Right ventricle myocardium superior (tissue), 1 donor: ENCODE results near the gene CREB3. TPM values are rescaled to one million over a fixed set of nuclear protein-coding genes. Genes with fewer than 3 reads are reported as not detected.
A peak's percentile ranks its signal among the peaks of the same experiment; 100 is the strongest.

ENCODE experiments used
- ATAC-seq: fragments of 200-7000 bp; cut with Tn5 transposase; one replicate; pipeline ENCODE4 v1.9.1; 2020; ENCODE audit warnings: mild to moderate bottlenecking; ENCODE audit not compliant: poor library complexity
- DNase-seq: peaks from one replicate; pipeline ENCODE4 v3.0.0-alpha.2; 2020
- intact Hi-C: fragments of 100-400 bp; cut with DNase I; formaldehyde crosslinking; loops from one replicate; pipeline ENCODE4 v1.11.2; 2022
- total RNA-seq: library from RNA; stranded (reverse); fragmentation: NEBNext Ultra II Directional; extraction: Animal tissue kit (Norgen Biotek cat#: 25700); gene quantifications from one replicate; pipeline ENCODE4 v1.2.1, GENCODE V29; 2021
- donor health status: DM: no; HTN: yes; CAD: no; lungs with severe emphysema.

CREB3 gene
- total RNA-seq, 1 donor from 2014 or later: 20.3 TPM

DNA sequence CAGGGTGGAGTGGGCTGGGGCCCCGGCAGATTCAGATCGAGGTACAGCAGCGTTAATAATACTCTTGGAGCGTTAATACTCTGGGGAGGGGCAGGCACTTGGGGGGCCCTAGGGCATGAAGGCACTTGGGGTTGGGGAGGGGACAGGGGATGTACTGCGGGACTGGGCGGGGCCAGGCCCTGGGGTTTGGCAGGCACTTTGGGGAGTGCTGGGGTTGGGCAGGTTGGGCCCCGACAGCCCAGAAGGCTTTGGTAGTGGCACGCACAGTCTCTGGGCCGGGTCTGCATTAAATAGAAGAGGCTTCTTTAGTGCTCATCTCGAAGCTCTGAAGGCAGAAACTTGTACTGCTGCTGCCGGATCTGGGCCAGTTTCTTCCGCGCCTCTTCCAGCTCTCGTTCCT is 35.0 kb upstream of the CREB3 start:
- intact Hi-C loops: loop anchor here (5.0 kb wide), 1 partner anchor 35 kb away; no protein-coding TSS in a partner anchor
- no peak for ATAC-seq
- DNase-seq: no peak

DNA sequence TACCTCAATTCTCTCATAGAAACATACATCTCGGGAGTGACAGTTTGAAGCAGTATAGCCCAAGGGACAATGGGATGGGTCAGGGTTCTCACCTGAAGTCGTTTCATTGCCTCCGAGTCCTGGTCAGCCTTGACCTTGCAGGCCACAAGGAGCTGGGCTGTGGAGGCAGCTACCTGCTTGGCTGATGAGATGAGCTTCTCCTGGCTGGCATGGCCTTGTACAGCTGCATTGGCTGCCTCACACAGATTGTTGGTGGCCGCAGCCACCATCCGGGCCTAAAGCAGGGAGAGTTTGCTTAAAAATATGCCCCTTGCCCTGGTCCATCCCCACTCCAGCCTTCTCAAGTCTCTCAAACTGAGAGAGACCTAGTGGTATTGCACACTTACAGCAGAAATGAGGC is 34.2 kb upstream of the CREB3 start:
- ATAC-seq: no peak
- DNase-seq: peak; percentile 10
- intact Hi-C loops: loop anchor here (5.0 kb wide), 1 partner anchor 36 kb away; no protein-coding TSS in a partner anchor

DNA sequence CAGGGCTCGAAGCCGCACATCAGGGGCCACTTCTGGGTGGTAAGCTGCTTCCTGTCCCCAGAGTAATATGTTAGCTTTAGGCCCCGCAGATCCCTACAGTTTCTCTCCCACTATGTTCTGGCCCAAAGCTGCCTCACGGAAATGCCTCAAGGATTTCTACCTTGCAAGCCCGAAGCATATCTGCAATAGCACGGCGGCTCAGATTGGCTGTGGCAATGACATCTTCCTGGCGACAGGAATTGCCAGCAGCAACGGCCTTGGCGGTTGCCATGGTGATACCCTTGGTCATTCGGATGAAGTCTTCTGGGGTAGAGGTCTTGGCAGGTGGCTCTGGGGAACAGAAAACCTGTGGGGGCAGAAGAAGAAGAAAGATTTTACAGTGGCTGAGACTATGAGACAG is 32.4 kb upstream of the CREB3 start:
- peak; percentile 12 for DNase-seq
- intact Hi-C loops: no loop called here
- no peak for ATAC-seq

DNA sequence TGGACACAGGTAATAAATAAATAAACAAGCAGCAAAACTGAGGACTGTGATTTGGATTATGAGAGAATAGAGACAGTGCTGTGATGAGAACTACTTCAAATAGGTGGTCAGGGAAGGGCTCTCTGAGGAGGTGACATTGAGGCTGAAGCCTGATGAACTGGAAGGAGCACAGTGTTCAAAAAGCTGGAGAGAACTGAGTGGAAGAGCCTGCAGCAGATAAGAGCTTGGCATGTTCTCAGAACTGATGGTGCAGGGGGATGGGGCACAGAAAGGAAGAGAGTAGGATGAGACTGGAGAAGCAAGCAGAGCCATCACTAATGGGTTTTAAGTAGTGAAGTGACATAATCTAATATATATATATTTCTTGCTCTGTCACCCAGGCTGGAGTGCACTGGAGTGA is 31.5 kb upstream of the CREB3 start:
- ATAC-seq (peak; percentile 62), DNase-seq (peak; percentile 13)
- intact Hi-C loops: no loop called here

DNA sequence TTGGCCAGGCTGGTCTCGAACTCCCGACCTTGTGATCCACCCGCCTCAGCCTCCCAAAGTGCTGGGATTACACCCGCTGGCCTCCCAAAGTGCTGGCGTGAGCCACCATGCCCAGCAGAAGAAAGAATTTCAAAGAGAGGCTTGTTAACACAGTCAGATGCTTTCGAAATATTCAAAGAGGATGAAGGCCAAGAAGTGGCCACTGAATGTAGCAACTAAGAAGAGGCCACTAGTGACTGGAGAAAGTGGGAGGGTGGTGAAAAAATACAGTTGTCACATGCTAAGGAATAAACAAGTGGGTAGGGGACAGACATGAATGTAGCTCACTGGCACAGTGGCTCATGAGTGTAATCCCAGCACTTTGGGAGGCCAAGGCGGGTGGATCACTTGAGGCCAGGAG is 29.8 kb upstream of the CREB3 start:
- ATAC-seq (no peak), DNase-seq (peak; percentile 35)
- intact Hi-C loops: no loop called here

DNA sequence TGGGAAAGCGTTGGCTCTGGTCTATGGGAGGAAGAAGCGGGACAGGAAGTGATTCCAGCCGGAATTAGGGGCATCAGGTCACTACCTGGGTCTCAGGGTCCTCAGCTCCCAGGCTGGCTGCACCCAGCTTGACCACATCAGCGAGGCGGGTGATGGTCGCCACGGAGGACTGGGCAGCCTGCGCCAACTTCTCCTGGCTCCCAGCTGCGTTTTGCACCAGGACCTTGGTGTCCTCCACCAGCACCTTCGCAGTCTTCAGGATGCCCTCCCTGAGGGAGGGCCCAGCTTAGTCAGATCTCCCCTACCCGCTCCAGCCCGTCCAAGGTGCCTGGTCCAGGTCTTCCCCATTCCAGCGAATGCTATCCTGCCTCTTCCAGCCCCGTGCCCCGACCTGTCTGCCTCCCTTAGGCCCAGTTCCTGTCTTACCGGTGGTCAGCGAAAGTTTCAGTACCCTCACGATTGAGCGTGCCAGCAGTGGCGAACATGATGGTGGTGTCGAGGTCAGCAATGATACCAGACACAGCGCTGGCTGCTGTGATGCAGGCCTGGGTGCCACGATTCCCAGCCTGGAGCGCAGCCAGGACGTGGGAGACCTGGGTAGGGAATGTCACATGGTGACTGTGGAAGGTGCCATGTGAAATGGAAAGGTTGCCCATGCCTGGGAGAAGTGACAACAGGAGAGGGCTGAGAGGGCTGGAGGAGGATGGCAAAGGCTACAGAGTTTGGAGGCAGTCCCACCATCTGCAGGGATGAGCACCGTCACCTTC is 28.4 kb upstream of the CREB3 start:
- ATAC-seq (peak; percentile 56), DNase-seq (peak; percentile 68)

DNA sequence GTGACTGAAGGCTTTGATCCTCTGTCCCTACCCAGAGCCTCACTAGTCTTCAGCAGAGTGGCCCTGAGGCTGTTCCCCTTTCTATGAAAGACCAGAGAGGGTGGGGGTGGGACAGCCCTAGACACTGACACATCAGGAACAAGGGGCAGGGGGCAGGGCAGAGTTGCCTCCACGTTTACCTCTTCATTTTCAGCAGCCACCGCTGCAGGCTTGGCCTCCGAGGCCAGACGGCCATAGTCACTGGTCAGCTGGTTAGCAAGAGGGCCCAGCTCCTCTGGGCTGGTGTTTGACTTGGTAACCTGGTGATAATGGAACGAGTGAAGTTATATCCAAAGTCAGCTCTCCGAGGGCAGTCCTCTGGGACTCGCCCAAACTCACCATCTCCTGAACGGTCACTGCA is 27.1 kb upstream of the CREB3 start:
- DNase-seq (peak; percentile 26), ATAC-seq (no peak)
- intact Hi-C loops: no loop called here

More for the DNA sequence above, 28.4 kb upstream of the CREB3 start:
- intact Hi-C loops: no loop called here

DNA sequence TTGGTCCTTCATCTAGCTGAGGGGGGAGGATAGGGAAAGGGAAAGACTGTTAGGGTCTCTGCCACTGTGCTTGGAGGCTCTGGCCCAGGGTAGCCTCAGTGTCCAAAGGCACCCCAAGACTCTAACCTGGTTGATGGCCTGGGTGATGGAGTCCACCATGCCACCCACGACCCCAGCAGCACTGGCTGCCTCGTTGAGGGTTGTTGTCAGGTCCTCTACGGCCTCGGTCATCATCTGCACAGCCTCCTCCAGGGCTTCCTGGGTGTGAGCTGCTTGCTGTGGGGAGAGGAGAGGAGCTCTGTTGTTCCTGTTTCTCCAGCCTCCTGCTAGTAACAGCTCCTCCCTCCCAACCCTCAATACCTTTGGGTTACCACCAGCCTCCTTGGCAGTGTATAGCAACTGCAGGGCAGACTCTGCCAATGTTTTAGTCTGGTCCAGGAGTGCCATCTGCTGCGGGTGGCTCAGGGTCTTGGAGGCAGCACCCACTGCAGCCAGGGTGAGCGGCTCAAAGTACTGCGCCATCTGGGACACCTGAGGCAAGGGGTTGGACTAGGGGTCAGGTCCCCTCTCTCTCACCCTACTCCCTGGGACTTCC is 26.5 kb upstream of the CREB3 start:
- peak; percentile 16 for DNase-seq
- intact Hi-C loops: no loop called here
- no peak for ATAC-seq

DNA sequence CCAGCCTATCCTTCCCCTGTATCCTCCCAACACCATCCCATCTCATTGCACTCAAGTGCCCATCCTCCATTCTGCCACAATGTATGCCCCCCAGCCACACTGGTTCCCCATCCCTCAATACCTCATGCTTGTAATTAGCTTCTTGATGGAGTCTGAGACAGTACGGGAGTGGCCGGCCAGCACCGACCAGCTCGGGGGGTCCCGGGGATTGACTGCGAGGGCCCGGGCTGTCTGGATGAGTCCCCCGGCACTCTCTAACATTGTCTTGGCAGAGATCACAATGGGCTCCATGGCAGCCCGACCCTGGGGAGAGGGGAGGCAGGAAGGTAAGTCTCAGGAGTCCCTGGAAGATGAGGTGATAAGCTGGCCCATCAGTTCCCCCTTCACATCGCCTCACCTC is 25.5 kb upstream of the CREB3 start:
- intact Hi-C loops: no loop called here
- ATAC-seq: no peak
- DNase-seq: no peak

DNA sequence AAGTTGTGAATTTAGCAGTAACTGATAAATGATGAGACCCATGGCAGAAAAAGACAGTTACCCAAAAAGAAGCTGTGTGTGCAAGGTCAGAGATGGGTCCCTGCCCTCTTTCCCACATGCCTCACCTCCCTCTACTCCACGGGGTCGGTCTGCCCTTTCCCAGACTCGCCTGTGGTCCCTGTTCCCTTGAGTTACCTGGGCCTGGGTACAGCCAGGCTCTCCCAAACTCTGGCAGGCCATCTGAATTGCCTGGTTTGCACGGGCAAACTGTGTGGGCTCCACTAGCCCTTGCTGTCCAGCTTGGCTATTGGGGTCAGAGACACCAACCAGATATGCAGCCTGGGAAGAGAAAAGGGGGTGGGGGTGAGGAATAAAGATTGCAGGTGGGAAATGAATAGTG is 24.3 kb upstream of the CREB3 start:
- intact Hi-C loops: no loop called here
- DNase-seq: no peak

DNA sequence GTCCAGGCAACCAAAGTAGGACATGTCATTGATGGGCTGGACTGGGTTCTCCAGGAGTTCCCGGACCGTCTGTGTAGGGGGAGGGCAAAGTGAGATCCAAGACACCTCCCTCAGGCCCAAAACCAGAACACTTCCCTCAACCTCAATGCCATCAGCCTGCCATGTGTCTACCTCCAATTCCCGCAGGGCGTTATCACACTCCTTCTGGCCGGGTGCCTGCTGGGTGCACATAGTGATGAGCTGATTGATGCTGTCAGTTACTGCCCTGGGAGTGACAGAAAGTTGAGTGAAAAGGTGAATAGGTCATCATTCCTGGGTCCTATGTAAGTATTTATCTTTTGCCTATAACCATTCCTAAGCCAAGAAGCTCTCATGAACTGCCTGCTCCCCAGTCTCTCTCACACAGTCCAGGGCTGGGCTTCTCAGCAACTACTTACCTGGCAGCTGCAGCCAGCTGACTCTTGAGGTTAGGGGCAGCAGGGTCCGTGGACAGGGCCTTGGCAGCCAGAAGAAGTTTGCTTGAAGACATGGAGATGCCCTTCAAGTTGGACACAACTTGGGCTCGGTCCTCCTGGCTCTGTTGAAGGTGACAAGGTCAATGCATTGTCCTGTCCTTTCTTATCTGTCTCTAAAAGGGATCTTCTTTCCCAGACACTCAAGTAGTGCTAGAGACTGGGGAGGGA is 21.5 kb upstream of the CREB3 start:
- intact Hi-C loops: no loop called here
- no peak for ATAC-seq
- DNase-seq: no peak

More for the DNA sequence above, 24.3 kb upstream of the CREB3 start:
- ATAC-seq: no peak

DNA sequence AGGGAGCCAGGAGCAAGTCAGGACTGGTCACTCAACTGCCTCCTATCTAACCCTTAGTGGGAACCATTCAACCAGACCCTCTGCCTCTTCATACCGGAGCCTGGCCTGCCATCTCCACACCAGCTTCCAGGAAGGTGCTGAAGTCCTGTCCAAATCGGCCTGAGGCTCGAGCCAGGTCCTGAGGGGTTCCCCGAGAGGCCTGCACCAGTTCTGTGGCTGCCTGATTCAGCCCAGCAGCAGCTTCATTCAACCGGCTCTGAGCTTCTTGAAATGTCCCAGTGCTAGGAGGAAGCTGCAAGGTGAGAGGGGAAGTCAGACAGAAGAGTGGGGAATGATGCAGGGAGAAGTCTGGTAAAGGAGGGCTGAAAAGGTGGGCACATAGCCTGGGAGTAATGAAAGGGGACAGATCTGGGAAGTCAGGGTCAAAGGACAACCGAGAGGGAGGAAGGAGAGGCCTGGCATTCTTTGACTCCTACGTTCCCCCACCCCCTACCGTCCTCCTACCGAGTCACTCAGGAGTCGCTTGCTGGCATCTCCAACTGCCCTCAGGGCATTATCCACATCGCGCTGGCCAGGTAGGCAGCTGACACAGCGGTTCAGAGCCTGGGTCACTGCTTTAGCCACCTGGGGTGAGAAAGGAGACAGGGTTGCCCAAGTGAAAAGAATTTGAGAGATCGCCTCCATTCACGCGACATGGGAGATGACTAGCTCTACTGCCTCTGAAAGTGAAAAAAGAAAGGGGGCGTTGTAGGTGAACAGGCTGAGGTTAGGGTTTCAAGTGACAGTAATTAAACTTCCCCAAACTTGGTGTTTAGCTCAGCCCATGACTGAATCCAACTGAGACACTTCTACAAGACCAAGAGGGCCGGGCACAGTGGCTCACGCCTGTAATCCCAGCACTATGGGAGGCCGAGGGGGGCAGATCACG is 20.7 kb upstream of the CREB3 start:
- DNase-seq: no peak
- ATAC-seq: no peak
- intact Hi-C loops: no loop called here

DNA sequence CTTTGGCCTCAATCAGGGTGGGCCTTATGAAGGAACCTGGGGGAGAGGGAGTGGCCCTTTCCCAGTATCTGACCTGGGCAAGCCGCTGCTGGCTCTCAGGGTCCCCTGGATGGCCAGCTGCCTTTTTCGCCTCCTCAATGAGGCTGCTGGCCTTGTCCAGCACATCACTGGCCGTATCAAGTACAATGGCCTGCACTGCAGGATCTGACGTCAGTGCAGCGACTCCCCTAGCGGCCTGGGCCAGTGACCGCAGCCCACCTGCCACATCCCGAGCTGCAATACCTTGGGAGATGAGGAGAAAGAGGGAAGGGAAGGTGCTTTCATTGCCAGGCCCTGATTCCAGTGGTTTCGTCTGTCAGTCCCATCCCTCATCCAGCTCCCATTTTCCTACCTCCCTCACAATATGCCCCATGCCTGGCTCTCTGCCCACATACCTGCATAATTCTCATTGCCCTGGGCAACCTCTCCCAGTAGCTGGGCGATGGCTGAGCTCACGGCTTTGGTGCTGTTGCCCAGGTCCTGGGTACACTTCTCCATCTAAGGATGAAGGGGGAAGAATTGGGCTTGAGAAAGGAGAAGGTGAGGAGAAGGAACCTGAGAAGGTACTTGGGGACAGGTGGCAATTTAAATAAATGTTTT is 19.6 kb upstream of the CREB3 start:
- intact Hi-C loops: no loop called here
- DNase-seq: no peak
- no peak for ATAC-seq

DNA sequence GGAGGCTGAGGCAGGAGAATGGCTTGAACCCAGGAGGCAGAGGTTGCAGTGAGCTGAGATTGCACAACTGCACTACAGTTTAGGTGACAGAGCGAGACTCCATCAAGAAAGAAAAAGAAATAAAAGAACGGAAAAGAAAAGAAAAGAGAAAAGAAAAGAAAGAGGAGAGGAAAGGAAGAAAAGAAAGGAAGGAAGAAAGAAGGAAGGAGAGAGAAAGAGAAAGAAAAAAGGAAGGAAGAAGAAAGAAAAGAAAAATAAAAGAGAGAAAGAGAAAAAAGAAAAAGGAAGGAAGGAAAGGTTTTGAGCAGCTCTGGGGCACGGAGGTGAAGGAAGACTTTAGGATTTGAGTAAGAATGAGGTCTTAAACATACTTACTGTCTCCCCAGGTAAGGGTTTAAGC is 18.9 kb upstream of the CREB3 start:
- intact Hi-C loops: no loop called here
- no peak for DNase-seq
- no peak for ATAC-seq

DNA sequence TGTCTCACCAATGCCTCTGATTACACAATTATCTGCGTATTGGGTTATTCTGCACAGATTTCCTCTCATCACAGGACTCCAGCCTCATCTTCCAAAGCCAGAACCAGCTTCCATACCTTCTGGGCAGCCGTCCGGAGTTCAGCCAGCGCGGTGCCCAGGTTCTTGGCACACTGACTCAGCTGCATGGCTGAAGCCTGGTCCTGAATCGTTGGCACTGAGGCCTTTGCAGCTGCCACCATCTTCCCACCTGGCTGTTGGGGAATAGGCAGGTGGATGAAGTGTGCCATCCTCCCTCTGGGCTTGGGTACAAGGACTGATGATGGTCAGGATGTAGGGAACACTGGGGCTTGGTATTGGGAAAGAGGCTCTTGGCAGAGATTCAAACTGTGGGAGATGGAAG is 18.3 kb upstream of the CREB3 start:
- no peak for ATAC-seq
- intact Hi-C loops: no loop called here
- DNase-seq: no peak

DNA sequence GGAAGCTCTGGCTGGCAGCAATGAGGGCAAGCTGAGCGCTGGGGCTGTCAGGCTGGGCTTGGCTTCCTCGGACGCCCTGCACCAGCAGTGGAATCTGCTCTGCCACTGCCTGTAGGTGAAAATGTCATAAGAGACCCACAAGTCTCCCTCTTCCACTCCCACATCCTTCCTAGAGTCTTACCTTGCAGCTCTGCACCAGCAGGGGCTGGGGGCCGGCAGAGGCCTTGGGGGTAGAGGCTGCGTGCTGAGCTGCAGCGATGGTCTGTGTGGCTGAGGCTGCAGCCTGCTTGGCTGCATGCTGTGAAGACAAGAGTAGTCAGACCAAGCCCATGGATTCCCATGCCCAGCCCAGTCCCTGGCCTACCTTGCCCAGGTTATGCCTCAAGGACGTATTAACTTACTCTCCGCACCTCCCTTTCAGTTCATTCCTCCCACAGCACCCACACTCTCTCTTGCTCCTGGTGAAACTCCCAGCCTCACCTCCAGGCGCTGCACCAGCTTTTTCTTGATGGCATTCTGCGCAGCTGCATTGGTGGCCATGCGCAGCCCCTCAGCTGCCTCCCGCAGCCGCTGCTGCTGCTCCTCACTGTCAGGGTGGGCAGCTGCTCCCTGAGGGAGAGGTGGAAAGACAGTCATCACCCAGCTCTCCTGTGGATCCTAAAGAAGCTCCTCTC is 17.8 kb upstream of the CREB3 start:
- DNase-seq (no peak), ATAC-seq (no peak)
- intact Hi-C loops: no loop called here

DNA sequence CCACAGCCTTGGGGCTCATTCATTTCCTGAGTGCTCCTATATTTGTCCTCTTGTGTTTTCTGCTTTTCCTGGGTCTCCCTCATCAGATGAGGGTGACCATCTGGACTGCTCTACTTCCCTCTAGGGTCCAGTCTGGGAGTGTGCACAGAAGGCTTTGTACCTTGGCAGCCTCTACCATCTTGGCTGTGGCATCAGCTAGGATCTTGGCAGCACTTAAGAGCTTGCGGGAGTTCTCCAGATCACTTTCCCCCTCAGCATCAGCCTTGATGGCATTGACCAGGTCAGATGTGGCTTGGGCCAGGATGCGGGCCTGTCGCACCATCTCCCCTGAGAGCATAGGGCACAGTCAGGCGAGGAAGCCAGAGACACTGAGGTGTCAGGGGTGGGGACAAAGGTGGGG is 16.2 kb upstream of the CREB3 start:
- ATAC-seq: no peak
- intact Hi-C loops: no loop called here

More for the DNA sequence above, 16.2 kb upstream of the CREB3 start:
- DNase-seq: no peak
